Gastrocnemius medialis (tissue), 4 donors: ENCODE results near the gene MT4. TPM values are rescaled to one million over a fixed set of nuclear protein-coding genes. Genes with fewer than 3 reads are reported as not detected.
A peak's percentile ranks its signal among the peaks of the same experiment; 100 is the strongest.

Experiments
- ATAC-seq, 2 donors: fragments of 150-250 bp; one replicate each; pipeline ENCODE4 v1.9.1; 2016
- DNase-seq, 2 donors: peaks; one replicate each; pipeline ENCODE4 v3.0.0-alpha.2; 2019
- H3K27ac ChIP-seq, 4 donors: fragments of 200-600 bp; sonication (generic); 1 replicate in 1 of 4; 2 replicates in 3 of 4; pipeline ENCODE4 v1.5.1; 2016 to 2018; ENCODE audit warnings: mild to moderate bottlenecking in 2 of 4, moderate library complexity in 1 of 4
- H3K27me3 ChIP-seq, 3 donors: fragments of 200-600 bp; sonication (generic) in 2 of 3; 1 replicate in 1 of 3; 2 replicates in 2 of 3; pipeline versions ENCODE4 v1.5.1 to v1.6.0; 2016 to 2019; ENCODE audit warnings: mild to moderate bottlenecking in 1 of 3, moderate library complexity in 1 of 3
- H3K36me3 ChIP-seq, 2 donors: fragments of 200-600 bp; sonication (generic) in 1 of 2; one replicate each; pipeline ENCODE4 v1.5.1; 2017 to 2018
- H3K4me1 ChIP-seq, 2 donors: fragments of 200-600 bp; sonication (generic) in 1 of 2; one replicate each; pipeline ENCODE4 v1.5.1; 2016 to 2017; ENCODE audit warnings: mild to moderate bottlenecking in 2 of 2
- H3K4me3 ChIP-seq, 4 donors: fragments of 200-600 bp; sonication (generic) in 3 of 4; 1 replicate in 1 of 4; 2 replicates in 3 of 4; pipeline ENCODE4 v1.5.1; 2016 to 2019; ENCODE audit warnings: mild to moderate bottlenecking in 2 of 4
- H3K9me3 ChIP-seq, 3 donors: fragments of 200-600 bp; sonication (generic) in 2 of 3; 1 replicate in 1 of 3; 2 replicates in 2 of 3; pipeline ENCODE4 v1.5.1; 2016 to 2019
- CTCF ChIP-seq, 5 experiments: fragments of 450-650 bp in 3 of 5; fragments of 200-600 bp in 2 of 5; sonication (generic) in 2 of 5; IDR thresholded peaks in 4 of 5; conservative IDR thresholded peaks in 1 of 5; 1 replicate in 4 of 5; 2 replicates in 1 of 5; pipeline ENCODE4 v1.5.1; 2016 to 2019; ENCODE audit warnings: antibody characterized with exemption in 5 of 5, mild to moderate bottlenecking in 3 of 5, moderate library complexity in 3 of 5
- POLR2A ChIP-seq, 2 donors: fragments of 450-650 bp; IDR thresholded peaks; one replicate each; pipeline ENCODE4 v1.6.1; 2017; ENCODE audit warnings: antibody characterized with exemption in 2 of 2, mild to moderate bottlenecking in 2 of 2, moderate library complexity in 2 of 2
- in situ Hi-C, 4 donors: fragments of 200-750 bp; cut with MboI; loops; one replicate each; pipeline versions ENCODE4 v1.15.0 to v1.8.0; 2017; ENCODE audit warnings: low sequenced_read_pairs in 4 of 4
- intact Hi-C: fragments of 100-400 bp; cut with DNase I; formaldehyde crosslinking; loops from one replicate; pipeline ENCODE4 v1.15.1; 2023; ENCODE audit warnings: low total_unique reads
- total RNA-seq, 4 donors: library from RNA; depleted of rRNA; stranded (reverse); fragments of >200 nt; gene quantifications; one replicate each; pipeline versions ENCODE4 v1.1.0 to v1.2.3, GENCODE V29; 2016

MT4 gene
- total RNA-seq, 4 donors from 2014 or later: not detected

GRCh38 chr16:56615353-56615752, 50.5 kb downstream of the MT4 start:
- in situ Hi-C loops (no loop called here), intact Hi-C loops (no loop called here)
- TF ChIP-seq POLR2A (IDR thresholded peaks at IDR 0.05) (no peak), CTCF (IDR thresholded peaks at IDR 0.05 in 4 of 5, conservative IDR thresholded peaks at IDR 0.05 in 1 of 5) (no peak)
- Histone ChIP-seq H3K36me3 (no peaks in the 10 kb centered on the region), H3K27me3 (no peaks in the 10 kb centered on the region), H3K27ac (no peak overlapping the region), H3K4me3 (no peak overlapping the region), H3K4me1 (peaks cover 29 to 41% of the 10 kb centered on the region in 2 donors), H3K9me3 (no peaks in the 10 kb centered on the region)
- DNase-seq: no peak
- ATAC-seq: no peak

- Histone ChIP-seq H3K4me3 (peak overlapping the region; percentile 47 to 63 (median 55)), H3K9me3 (no peaks in the 10 kb centered on the region), H3K27me3 (no peaks in the 10 kb centered on the region), H3K36me3 (no peaks in the 10 kb centered on the region), H3K4me1 (peaks cover 16 to 28% of the 10 kb centered on the region in 2 donors), H3K27ac (peak overlapping the region; percentile 65 to 77 (median 74))
- intact Hi-C loops (no loop called here), in situ Hi-C loops (no loop called here)
- DNase-seq (no peak), ATAC-seq (no peak)
- no peak for TF ChIP-seq CTCF (IDR thresholded peaks at IDR 0.05 in 4 of 5, conservative IDR thresholded peaks at IDR 0.05 in 1 of 5)
- no peak for TF ChIP-seq POLR2A (IDR thresholded peaks at IDR 0.05)
Measured at GRCh38 chr16:56616608-56617211, 51.8 kb downstream of the MT4 start.

- Histone ChIP-seq H3K27me3 (no peaks in the 10 kb centered on the region), H3K4me3 (peak overlapping the region; percentile 47 to 63 (median 55)), H3K27ac (peak overlapping the region; percentile 65 to 77 (median 74)), H3K36me3 (no peaks in the 10 kb centered on the region), H3K9me3 (no peaks in the 10 kb centered on the region), H3K4me1 (peaks cover 9 to 20% of the 10 kb centered on the region in 2 donors)
- peak; percentile 48 to 49 for TF ChIP-seq POLR2A (IDR thresholded peaks at IDR 0.05)
- TF ChIP-seq CTCF (IDR thresholded peaks at IDR 0.05 in 4 of 5, conservative IDR thresholded peaks at IDR 0.05 in 1 of 5): peak in 2 of 5 experiments; percentile 15 to 29
- DNase-seq (peak; percentile 58 to 87), ATAC-seq (peak; percentile 80 to 91)
- intact Hi-C loops: no loop called here
- in situ Hi-C loops: no loop called here
Measured at GRCh38 chr16:56617212-56618085, 52.6 kb downstream of the MT4 start.

- DNase-seq (no peak), ATAC-seq (no peak)
- Histone ChIP-seq H3K27me3 (no peaks in the 10 kb centered on the region), H3K9me3 (no peaks in the 10 kb centered on the region), H3K4me1 (peaks cover 9 to 19% of the 10 kb centered on the region in 2 donors), H3K4me3 (peak overlapping the region in 1 of 4 donors; percentile 47), H3K36me3 (no peaks in the 10 kb centered on the region), H3K27ac (peak overlapping the region in 1 of 4 donors; percentile 77)
- TF ChIP-seq POLR2A (IDR thresholded peaks at IDR 0.05) (no peak), CTCF (IDR thresholded peaks at IDR 0.05 in 4 of 5, conservative IDR thresholded peaks at IDR 0.05 in 1 of 5) (no peak)
- intact Hi-C loops: no loop called here
- in situ Hi-C loops: no loop called here
Measured at GRCh38 chr16:56618138-56618537, 53.3 kb downstream of the MT4 start.

Other genes with a start within 250 kb of the MT4 start
- gene AMFR, start 139.5 kb upstream of the MT4 start, total RNA-seq: 100 to 1,000 TPM; 349 to 951 (median 571) TPM
- gene NUDT21, start 113.7 kb upstream of the MT4 start, total RNA-seq: 10 to 100 TPM; 24.3 to 71.5 (median 35.9) TPM
- 100 to 1,000 TPM in 1 of 4 donors, 10 to 100 TPM in 3; 86.1 to 115 (median 92.9) TPM for gene OGFOD1, start 113.5 kb upstream of the MT4 start, total RNA-seq
- 10 to 100 TPM; 25.2 to 52.0 (median 28.6) TPM for gene BBS2, start 45.0 kb upstream of the MT4 start, total RNA-seq
- not detected for gene MT3, start 24.5 kb downstream of the MT4 start, total RNA-seq
- 1,000 to 10,000 TPM in 1 of 4 donors, 100 to 1,000 TPM in 3; 250 to 1,131 (median 795) TPM for gene MT2A, start 43.5 kb downstream of the MT4 start, total RNA-seq
- gene MT1E, start 60.7 kb downstream of the MT4 start, total RNA-seq: 100 to 1,000 TPM in 3 of 4 donors, 10 to 100 TPM in 1; 63.0 to 434 (median 267) TPM
- gene MT1M, start 67.6 kb downstream of the MT4 start, total RNA-seq: 1 to 10 TPM in 3 of 4 donors, not detected in 1; 5.3 to 10.0 (median 7.3) TPM
- 10 to 100 TPM in 3 of 4 donors, not detected in 1; 17.3 to 34.9 (median 20.2) TPM for gene MT1A, start 73.6 kb downstream of the MT4 start, total RNA-seq
- not detected for gene MT1B, start 86.8 kb downstream of the MT4 start, total RNA-seq
- 1 to 10 TPM in 1 of 4 donors, not detected in 3; 3.2 TPM for gene MT1F, start 92.9 kb downstream of the MT4 start, total RNA-seq
- 1 to 10 TPM in 2 of 4 donors, not detected in 2; 3.5 to 4.6 TPM for gene MT1G, start 103.0 kb downstream of the MT4 start, total RNA-seq
- gene MT1H, start 104.7 kb downstream of the MT4 start, total RNA-seq: not detected
- gene MT1X, start 117.4 kb downstream of the MT4 start, total RNA-seq: over 10,000 TPM in 1 of 4 donors, 1,000 to 10,000 TPM in 3; 3,871 to 10,589 (median 6,239) TPM
- gene NUP93, start 165.1 kb downstream of the MT4 start, total RNA-seq: 10 to 100 TPM; 12.9 to 30.7 (median 23.0) TPM